GM12875 (cell line): Measurements from ENCODE around the gene CDH8.
"Not testable (repeated sequence)": the region's sequence is repeated elsewhere in the genome, so short reads cannot be mapped to it uniquely, and the experiment has no call there.

ENCODE experiments used
- H3K4me3 ChIP-seq: one replicate; pipeline ENCODE4 v1.5.1; 2011; ENCODE audit warnings: low read depth, low read length, control low read depth
- CTCF ChIP-seq: IDR thresholded peaks from 2 replicates; pipeline ENCODE4 v1.5.1; 2011; ENCODE audit warnings: low read depth, mild to moderate bottlenecking, control low read depth, inconsistent platforms, low read length, moderate library complexity, borderline replicate concordance; ENCODE audit not compliant: insufficient read depth

The CDH8 gene

GRCh38 chr16:61818850-61819249, 217.4 kb downstream of the CDH8 start:
- no peak overlapping the region for H3K4me3 ChIP-seq
- TF ChIP-seq CTCF, result no peak

GRCh38 chr16:61817583-61818278, 218.5 kb downstream of the CDH8 start:
- no peak overlapping the region for H3K4me3 ChIP-seq
- no peak for TF ChIP-seq CTCF

- no peak for TF ChIP-seq CTCF
- H3K4me3 ChIP-seq, result no peak overlapping the region
These were observed 221.4 kb downstream of the CDH8 start for GRCh38 chr16:61814726-61815347.

GRCh38 chr16:61813339-61813738, 222.9 kb downstream of the CDH8 start:
- TF ChIP-seq CTCF, result no peak
- no peak overlapping the region for H3K4me3 ChIP-seq

GRCh38 chr16:61812251-61812650, 224.0 kb downstream of the CDH8 start:
- no peak for TF ChIP-seq CTCF
- no peak overlapping the region for H3K4me3 ChIP-seq

- TF ChIP-seq CTCF, result no peak
- no peak overlapping the region for H3K4me3 ChIP-seq
These were observed 228.7 kb downstream of the CDH8 start for GRCh38 chr16:61807551-61807950.

- not testable (repeated sequence) for H3K4me3 ChIP-seq
These were observed 235.0 kb downstream of the CDH8 start for GRCh38 chr16:61801217-61801616.

GRCh38 chr16:61798741-61799140, 237.5 kb downstream of the CDH8 start:
- no peak overlapping the region for H3K4me3 ChIP-seq
- no peak for TF ChIP-seq CTCF
